Uterus (tissue), 2 donors: Measurements from ENCODE around the gene GBE1.

Source experiments
- CTCF ChIP-seq, 4 experiments: fragments of 200-600 bp in 2 of 4; fragments of 450-650 bp in 2 of 4; sonication (generic) in 2 of 4; IDR thresholded peaks; one replicate each; pipeline ENCODE4 v1.5.1; 2016 to 2019; ENCODE audit warnings: antibody characterized with exemption in 4 of 4, mild to moderate bottlenecking in 2 of 4, moderate library complexity in 1 of 4
- POLR2A ChIP-seq, 2 donors: fragments of 450-650 bp; IDR thresholded peaks; one replicate each; pipeline ENCODE4 v1.6.1; 2016; ENCODE audit warnings: antibody characterized with exemption in 2 of 2, mild to moderate bottlenecking in 1 of 2, moderate library complexity in 1 of 2

GRCh38 chr3:81466201-81466560, 295.3 kb downstream of the GBE1 start:
- TF ChIP-seq CTCF (IDR thresholded peaks at IDR 0.05) (no peak), POLR2A (IDR thresholded peaks at IDR 0.05) (no peak)
